GM18508 (cell line): ENCODE results near the gene GPR55.
A peak's percentile ranks its signal among the peaks of the same experiment; 100 is the strongest.

Experiments used
- ATAC-seq: cut with Tn5 transposase; IDR thresholded peaks from one replicate; pipeline ENCODE4 v1.9.1; 2021; ENCODE audit warnings: moderate number of reproducible peaks; ENCODE audit not compliant: insufficient read depth, unreplicated experiment

The GPR55 gene

DNA sequence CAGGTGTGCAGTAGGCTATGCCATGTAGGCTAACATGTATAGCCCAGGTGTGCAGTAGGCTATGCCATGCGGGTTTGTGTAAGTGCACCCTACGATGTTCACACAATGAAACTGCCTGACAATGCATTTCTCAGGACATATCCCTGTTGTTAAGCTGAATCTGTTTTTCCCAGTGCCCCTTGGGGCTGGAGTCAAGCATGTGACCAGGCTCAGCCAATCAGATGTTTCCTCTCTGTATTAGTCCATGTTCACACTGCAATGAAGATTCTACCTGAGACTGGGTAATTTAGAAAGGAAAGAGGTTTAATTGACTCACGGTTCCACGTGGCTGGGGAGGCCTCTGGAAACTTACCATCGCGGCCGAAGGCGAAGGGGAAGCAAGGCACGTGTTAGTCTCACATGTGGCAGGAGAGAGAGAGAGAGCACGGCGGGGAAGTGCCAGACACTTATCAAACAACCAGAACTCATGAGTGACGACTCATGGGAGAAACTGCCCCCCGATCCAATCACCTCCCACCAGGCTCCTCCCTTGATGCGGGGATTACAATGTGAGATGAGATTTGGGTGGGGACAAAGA lies 36.1 kb downstream of the GPR55 start:
- no peak for ATAC-seq

DNA sequence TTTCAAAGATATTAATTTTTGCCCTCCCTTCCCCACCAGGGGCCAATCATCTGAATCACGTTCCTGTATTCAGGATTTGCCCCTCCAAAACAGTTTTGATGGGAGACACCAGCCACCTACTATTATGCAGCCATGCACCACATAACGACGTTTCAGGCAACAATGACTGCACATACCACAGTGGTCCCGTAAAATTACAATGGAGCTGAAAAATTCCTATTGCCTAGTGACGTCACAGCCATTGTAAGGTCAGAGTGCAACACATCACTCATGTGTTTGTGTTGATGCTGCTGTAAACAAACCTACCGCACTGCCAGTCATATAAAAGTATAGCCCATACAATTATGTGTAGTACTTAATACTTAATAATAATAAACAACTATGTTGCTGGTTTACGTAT lies 37.7 kb downstream of the GPR55 start:
- ATAC-seq: no peak

DNA sequence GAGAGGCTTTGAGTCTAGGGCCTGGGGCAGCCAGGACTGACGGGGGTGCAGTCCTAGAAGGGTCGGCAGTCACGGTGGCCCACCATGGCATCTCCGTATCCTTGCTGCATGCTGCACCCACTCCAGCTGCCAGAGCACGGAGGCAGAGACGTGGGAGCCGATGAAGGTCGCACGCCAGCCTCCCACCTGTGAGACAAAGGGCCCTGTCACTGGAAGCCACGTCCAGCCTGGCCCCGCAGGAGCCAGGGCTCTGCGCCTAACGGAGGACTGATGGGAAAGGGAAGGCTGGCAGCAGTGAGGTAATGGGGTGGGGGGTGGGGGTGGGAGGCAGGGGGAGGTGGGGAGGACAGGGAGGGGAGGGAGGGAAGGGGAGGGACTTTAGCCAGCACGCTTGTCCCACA lies 38.4 kb downstream of the GPR55 start:
- no peak for ATAC-seq

DNA sequence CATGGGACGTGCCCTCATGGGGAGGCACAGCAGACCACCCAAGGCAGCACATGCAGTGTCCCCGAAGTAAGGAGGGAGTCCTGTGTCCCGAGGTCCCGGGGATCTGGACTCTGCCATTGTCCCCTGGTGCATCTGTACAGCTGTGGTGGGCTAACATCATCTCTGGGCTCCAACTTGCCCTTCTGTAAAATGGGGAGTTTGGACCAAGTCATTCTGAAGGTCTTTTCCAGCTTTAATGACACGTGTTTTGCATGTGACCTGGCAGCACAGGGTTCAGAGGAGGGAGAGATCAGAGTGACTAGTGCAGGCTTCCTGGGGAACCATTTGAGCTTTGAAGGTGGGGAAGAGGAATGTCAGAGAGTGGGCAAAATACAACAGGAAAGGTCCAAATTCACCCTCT lies 38.8 kb downstream of the GPR55 start:
- no peak for ATAC-seq

DNA sequence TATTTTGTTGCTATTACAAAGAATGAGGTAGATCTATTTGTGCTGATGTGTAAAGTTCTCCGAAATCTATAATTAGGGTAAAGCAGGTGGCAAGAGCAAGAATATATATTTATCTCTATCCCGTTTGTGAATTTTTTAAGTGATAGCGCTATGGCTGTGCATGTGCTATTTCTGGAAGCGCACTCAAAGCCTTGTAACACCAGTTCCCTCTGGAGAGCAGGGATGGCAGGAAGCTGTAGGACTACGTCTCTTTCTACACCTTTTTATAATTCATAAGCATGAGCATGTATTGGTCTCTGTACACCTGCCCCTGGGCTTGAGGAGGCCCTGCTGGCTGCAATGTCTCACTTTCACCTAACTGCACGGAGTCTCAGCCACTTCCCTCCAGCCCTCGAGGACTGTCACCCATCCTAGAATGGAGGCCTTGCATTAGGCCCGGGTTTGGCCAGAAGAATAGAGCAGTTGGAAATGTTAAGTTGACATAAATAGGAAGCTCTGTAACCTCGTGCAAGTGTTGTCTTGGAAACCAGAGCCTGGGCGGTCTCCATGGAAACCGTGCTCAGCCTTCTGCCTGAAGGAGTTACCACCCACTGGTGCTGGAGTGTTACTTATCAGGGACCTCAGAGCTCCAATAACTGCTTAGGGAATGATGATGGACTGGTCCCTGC lies 39.4 kb downstream of the GPR55 start:
- ATAC-seq: no peak

DNA sequence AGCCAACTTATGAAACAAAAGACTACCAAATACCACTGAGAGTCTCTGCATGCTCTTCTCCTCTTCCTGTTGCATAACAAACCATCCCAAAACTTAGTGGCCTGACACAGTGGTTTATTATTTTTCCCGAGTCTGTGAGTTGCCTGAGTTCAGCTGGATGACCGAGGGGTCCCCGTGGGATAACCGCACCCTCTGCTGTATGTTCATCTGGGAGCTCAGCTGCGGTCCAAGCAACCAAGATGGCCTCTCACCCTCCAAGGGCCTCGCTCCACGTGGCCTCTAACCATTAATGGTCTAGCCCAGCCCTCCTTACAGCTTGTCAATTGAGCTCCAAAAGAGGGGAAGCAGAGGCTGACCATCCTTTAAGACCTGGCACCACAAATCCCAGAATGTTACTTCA lies 43.2 kb downstream of the GPR55 start:
- ATAC-seq: no peak

DNA sequence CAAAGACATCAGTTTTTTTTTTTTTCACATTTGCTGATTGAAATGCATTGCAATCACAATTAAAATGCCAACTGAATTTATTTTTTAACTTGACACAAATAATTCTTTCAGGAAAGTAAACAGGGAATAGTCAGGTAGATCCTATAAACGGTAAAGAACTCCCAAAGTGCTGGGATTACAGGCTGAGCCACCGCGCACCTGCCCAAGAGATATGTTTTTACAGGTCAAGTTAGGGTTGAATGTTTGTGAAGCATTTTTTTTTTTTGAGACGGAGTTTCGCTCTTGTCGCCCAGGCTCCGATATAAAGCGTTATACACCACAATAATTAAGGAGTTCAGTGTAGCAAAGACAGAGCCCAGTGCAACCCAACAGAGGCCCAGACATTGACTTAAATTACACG lies 45.2 kb downstream of the GPR55 start:
- ATAC-seq: no peak

DNA sequence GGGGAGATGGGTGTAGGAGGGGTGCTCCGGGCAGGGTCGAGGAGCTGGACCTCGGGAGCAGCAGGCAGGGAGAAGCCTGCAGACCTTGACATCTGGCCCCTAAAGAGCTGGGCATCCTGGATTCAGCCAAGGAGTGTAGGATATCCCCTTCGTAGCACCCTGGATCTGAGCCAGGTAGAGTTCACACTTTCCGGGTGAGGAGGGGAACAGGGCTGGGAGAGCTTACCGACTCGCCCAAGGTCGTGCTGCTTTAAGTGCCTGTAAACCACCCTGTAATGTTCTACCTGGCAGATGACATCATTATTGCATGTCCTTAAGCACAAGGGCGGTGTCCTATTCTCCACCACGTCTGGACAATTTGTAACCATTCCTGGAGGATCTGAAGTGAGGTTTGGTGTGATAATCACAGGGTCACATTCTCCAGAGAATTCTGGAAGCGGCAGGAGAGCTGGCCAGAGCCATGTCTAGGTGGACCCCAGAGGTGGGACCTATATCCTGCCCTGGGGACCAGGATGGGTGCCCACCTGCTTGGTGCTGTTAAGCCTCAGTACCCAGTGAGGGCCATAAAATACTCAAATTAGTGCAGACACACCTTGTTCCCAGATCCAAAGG lies 45.7 kb downstream of the GPR55 start:
- ATAC-seq: no peak

DNA sequence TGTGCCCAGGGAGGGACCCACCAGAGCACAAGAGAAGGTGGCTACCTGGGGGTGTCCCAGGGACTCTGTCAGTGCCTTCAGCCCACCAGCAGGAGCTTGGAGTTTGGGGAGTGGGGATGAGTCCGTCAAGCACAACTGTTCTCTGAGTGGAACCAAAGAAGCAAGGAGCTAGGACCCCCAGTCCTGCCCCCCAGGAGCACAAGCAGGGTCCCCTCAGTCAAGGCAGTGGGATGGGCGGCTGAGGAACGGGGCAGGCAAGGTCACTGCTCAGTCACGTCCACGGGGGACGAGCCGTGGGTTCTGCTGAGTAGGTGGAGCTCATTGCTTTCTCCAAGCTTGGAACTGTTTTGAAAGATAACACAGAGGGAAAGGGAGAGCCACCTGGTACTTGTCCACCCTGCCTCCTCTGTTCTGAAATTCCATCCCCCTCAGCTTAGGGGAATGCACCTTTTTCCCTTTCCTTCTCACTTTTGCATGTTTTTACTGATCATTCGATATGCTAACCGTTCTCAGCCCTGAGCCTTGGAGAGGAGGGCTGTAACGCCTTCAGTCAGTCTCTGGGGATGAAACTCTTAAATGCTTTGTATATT lies 46.3 kb downstream of the GPR55 start:
- ATAC-seq: no peak

DNA sequence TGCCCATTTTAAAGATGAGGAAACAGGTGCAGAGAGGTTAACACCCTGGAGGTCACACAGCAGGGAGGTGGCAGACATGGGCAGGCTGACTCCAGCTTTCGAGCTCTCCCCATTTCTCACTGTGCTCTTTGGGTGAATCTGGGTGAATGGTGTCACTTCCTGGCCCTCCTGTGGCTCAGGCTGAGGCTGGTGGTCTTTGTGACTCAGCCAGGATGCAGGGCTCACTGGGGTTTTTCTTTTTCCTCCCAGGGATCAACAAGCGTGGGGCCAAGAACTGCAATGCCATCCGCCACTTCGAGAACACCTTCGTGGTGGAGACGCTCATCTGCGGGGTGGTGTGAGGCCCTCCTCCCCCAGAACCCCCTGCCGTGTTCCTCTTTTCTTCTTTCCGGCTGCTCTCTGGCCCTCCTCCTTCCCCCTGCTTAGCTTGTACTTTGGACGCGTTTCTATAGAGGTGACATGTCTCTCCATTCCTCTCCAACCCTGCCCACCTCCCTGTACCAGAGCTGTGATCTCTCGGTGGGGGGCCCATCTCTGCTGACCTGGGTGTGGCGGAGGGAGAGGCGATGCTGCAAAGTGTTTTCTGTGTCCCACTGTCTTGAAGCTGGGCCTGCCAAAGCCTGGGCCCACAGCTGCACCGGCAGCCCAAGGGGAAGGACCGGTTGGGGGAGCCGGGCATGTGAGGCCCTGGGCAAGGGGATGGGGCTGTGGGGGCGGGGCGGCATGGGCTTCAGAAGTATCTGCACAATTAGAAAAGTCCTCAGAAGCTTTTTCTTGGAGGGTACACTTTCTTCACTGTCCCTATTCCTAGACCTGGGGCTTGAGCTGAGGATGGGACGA lies 47.1 kb downstream of the GPR55 start:
- ATAC-seq: no peak

DNA sequence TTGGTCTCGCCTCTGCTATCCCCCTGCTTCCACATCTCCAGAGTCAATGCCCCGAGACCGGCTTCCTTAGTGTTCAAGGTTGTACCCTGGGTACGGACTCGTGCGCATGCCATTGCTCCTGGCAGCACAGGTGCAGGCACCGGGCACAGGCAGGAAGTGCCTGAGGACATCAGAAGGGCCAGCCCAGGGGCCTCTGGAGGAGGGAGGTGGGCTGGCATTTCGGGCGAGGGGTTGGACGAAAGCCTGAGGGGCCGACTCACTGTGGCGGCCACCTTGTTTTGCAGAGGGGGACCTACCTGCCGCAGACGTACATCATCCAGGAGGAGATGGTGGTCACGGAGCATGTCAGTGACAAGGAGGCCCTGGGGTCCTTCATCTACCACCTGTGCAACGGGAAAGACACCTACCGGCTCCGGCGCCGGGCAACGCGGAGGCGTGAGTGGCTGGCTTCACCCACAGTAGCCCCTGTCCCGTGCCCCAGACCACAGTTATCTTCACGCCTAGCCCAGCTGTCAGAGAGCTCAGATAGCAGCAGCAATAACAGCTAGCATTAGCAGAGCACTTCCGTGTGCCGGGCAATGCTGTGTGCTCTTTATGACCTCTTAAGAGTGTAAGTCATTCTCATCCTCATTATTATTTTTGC lies 47.8 kb downstream of the GPR55 start:
- no peak for ATAC-seq

DNA sequence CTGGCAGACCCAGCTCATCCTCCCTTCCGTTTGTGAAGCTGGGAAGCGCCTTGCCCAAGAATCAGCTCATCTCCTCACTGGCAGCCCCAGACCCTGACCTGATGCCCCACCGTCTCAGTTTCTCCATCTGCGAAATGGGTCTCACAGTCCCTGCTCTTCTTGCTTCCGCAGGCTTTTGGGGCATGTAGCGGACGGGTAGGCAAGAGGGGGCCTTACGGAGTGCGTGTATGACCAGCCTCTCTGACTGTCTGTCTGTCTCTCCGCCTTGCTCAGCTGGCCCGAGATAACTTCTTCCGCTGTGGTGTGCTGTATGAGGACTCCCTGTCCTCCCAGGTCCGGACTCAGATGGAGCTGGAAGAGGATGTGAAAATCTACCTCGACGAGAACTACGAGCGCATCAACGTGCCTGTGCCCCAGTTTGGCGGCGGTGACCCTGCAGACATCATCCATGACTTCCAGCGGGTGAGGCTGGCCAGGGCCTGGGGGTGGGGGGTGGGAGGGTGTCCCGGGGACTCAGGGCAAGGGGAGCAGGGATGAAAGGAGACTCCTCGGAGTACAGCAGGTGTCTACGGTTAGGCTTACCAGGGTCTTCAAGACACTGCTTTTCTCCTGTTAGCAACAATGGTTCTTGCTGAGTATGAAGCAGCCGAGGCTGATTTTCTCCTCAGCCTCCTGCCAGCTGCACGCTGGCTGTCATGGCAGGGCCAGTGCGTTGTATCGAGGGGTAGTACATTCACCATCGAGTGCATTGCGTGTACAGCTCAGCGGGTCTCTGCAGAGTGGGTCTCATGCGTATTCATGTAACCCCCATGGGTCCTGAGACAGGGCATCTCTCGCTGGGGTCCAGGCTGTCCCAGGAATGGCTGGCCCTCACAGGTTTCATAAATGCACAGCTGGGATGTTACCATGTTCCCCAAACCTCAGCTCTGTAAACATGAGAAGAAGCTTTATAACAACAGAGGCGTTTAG lies 49.4 kb downstream of the GPR55 start:
- ATAC-seq: no peak

DNA sequence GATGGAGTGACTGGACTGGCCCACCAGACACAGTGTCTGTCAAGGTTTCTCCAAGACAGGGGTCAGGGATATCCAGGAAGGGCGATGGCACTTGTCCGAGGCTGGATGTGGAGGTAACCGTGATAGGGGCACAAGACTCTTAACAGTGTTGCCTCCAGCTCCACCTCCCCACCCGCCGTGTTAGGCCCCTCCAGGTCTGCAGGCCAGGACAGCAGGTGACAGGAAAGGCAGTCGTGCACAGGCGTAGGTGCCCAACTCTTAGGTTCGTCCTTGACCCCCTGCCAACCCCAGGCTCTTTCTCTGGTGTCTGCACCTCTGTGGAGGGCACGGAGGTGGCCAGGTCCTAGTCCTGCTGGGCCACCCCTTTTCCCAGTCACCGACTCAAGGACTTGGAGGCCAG lies 50.2 kb downstream of the GPR55 start:
- no peak for ATAC-seq

DNA sequence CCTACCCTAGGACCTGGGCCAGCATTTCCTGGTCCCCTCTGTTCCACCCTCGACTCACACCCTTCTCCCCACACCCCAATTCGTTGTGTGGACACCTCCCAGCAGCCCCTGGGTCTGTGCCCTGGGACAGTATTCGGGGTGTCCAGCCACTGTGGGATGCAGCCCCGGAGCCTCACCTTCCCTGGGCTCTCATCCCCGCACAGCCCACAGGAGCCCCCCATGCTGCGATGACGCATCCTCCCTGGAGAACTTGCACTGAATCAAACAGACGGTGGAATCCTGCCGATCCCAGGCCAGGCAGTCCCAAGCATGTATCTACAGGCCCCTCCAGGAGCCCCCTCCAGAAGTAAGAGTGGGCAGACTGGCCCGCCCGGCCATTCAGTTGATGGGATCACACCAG lies 50.6 kb downstream of the GPR55 start:
- ATAC-seq: no peak

DNA sequence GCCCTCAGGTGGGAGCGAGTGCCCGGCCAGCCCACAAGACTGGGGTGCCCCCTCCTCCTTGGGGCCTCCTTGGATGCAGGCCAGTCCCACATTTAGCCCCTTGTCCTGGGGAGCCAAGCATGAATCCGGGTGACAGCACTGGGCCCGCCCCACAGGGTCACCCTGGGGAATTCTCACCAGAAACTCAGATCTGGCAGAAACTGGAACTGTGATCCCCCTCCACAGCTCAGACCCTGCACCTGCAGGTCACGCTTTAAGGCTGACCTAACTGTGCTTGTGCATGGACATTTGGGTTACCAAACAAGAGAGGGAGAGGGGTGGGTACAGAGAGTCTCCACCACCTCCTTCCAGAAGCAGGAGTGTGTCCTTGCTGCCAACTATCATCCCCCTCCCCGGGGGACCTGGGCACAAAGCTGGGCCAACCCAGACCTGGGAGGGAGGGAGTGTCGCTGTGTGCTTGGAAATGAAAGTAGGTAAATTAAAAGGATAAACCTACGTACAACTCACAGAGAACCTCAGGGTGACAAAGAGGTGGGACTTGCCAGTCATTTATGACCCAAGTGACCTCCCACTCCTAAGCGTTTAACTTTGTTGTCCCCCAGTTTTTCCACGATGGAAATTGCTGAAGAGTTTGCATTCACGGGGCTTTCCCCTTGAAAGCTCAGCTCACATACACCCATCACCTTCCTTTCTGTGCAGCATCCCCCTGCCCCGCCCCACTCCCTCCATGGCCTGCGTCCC lies 51.2 kb downstream of the GPR55 start:
- peak; percentile 50 for ATAC-seq

DNA sequence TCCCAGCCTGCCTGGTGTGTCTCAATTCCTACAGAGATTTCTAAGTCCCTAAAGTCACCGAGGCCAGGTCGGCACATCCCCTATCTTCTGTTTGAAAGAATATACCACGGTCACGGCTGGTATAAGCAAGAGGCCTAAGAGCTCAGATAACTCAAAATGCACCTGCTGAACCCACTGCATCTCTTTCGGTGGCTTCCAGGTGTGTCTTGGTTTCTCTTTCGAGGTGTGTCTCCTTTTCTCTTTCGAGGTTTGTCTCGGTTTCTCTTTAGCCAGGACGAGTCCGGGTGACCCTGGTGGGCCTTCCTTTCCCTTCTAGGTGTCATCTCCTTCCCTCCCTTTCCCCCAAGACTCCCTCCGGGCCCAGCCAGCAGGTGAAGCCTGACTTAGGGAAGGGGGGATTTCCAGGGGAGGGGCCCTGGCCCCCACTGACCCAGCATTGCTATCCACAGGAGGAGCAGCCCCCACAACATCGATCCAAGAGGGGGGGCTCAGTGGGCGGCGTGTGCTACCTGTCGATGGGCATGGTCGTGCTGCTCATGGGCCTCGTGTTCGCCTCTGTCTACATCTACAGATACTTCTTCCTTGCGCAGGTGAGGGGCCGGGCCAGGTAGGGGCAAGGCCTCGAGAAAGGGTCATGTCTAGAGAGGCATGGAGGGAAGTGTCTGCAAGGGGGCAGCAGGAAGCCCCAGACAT lies 51.9 kb downstream of the GPR55 start:
- ATAC-seq: peak; percentile 62

DNA sequence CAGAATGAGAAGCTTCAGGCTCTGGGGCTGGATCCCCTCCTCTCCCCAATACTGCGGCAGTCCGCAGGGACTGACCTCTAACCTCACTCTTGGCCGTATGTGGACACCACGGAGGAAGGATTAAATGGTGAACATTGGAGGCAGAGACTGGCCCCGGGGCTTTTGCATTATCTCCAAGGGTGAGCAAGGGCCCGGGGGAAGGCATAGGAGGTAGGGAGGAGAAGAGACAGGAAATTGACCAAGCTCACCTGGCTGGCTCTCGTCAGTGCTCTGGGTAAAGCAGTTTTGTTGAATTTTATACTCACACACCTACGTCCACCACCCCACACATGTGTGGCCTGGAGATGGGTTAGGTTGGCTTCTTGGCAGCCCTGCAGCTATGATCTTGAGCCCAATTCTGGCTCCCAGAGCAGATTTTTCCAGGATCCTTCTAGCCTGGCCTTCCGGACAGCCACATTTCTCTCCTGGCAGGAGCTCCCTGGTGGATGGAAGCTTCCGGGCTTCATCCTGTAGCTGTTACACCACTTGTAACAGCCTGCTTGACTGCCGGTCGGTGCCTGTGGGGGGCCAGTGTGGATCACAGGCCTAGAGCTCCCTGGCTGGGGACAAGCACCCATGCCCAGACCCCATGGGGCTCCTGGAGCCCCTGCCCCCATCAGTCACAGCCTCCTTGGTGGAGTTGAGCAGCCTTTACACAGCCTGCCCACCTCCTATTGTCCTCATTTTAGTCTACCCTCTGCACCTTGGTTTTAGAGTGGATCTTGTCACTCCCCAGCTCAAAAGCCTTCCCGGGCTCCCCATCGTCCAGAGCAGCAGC lies 52.7 kb downstream of the GPR55 start:
- ATAC-seq: no peak
